Liver (tissue), 3 donors: ENCODE data around the gene SPTLC3.

ENCODE experiments used
- GABPA ChIP-seq, 2 donors: IDR thresholded peaks in 1 of 2; conservative IDR thresholded peaks in 1 of 2; 2 replicates each; pipeline ENCODE4 v1.6.1; 2016; ENCODE audit warnings: antibody characterized with exemption in 2 of 2, mild to moderate bottlenecking in 1 of 2, moderate library complexity in 1 of 2
- NR2F2 ChIP-seq: IDR thresholded peaks from 2 replicates; pipeline ENCODE4 v1.6.1; 2016; ENCODE audit warnings: antibody characterized with exemption
- RAD21 ChIP-seq, 2 donors: IDR thresholded peaks; 2 replicates each; pipeline ENCODE4 v1.6.1; 2016; ENCODE audit warnings: antibody characterized with exemption in 2 of 2, mild to moderate bottlenecking in 2 of 2
- TF ChIP-seq, protein P1 (sequence below): fragments of 150-350 bp; IDR thresholded peaks from 2 replicates; pipeline ENCODE4 v1.5.1; 2017; ENCODE audit warnings: improper control_type of control experiment, low read depth, low read length; ENCODE audit not compliant: missing input control
- TF ChIP-seq, protein P2 (sequence below): IDR thresholded peaks from 2 replicates; pipeline ENCODE4 v1.6.1; 2016; ENCODE audit warnings: antibody characterized with exemption
- TF ChIP-seq, protein P3 (sequence below): IDR thresholded peaks from 2 replicates; pipeline ENCODE4 v1.6.1; 2016; ENCODE audit warnings: antibody characterized with exemption, mild to moderate bottlenecking
- donor health status: healthy.
- donor health status: healthy.

DNA sequence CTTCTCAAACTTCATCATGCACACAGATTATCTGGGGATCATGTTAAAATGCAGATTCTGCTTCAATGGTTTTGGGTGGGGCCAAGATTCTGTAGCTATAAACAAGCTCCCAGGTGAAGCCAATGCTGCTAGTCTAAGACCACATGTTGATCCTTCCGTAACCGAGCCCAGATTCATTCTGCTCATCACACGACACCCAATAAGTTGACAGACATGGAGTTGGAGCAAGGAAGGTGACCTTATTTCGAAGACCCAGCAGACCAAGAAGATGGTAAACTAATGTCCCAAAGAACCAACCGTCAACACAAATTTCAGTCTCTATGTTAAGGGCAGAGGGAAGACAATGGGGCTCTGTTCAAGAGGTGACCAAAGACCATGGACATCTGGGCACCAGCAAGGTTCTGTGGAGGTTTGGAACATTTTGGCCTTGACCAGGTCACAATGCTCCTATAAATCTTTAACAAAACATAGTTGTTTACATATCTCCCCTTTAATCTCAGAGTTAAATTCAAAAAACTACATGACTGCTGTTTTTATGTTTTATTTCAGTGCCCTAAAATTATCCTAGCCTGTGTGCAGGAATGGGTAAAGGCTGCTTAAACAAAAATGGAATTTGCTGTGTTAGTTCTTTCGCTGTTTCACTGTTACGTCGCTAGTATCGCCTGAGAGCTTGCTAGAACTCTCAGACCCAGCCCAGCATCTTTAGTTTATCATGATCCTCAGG lies 50.1 kb downstream of the SPTLC3 start:
- TF ChIP-seq, protein P1, sequence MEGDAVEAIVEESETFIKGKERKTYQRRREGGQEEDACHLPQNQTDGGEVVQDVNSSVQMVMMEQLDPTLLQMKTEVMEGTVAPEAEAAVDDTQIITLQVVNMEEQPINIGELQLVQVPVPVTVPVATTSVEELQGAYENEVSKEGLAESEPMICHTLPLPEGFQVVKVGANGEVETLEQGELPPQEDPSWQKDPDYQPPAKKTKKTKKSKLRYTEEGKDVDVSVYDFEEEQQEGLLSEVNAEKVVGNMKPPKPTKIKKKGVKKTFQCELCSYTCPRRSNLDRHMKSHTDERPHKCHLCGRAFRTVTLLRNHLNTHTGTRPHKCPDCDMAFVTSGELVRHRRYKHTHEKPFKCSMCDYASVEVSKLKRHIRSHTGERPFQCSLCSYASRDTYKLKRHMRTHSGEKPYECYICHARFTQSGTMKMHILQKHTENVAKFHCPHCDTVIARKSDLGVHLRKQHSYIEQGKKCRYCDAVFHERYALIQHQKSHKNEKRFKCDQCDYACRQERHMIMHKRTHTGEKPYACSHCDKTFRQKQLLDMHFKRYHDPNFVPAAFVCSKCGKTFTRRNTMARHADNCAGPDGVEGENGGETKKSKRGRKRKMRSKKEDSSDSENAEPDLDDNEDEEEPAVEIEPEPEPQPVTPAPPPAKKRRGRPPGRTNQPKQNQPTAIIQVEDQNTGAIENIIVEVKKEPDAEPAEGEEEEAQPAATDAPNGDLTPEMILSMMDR: no peak
- TF ChIP-seq, protein P2, sequence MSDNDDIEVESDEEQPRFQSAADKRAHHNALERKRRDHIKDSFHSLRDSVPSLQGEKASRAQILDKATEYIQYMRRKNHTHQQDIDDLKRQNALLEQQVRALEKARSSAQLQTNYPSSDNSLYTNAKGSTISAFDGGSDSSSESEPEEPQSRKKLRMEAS: no peak
- TF ChIP-seq RAD21 (IDR thresholded peaks at IDR 0.05) (no peak), GABPA (IDR thresholded peaks at IDR 0.05 in 1 of 2, conservative IDR thresholded peaks at IDR 0.05 in 1 of 2) (no peak), NR2F2 (no peak)
- TF ChIP-seq, protein P3, sequence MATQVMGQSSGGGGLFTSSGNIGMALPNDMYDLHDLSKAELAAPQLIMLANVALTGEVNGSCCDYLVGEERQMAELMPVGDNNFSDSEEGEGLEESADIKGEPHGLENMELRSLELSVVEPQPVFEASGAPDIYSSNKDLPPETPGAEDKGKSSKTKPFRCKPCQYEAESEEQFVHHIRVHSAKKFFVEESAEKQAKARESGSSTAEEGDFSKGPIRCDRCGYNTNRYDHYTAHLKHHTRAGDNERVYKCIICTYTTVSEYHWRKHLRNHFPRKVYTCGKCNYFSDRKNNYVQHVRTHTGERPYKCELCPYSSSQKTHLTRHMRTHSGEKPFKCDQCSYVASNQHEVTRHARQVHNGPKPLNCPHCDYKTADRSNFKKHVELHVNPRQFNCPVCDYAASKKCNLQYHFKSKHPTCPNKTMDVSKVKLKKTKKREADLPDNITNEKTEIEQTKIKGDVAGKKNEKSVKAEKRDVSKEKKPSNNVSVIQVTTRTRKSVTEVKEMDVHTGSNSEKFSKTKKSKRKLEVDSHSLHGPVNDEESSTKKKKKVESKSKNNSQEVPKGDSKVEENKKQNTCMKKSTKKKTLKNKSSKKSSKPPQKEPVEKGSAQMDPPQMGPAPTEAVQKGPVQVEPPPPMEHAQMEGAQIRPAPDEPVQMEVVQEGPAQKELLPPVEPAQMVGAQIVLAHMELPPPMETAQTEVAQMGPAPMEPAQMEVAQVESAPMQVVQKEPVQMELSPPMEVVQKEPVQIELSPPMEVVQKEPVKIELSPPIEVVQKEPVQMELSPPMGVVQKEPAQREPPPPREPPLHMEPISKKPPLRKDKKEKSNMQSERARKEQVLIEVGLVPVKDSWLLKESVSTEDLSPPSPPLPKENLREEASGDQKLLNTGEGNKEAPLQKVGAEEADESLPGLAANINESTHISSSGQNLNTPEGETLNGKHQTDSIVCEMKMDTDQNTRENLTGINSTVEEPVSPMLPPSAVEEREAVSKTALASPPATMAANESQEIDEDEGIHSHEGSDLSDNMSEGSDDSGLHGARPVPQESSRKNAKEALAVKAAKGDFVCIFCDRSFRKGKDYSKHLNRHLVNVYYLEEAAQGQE: no peak
